ENCODE data around the gene CRACDL.

- TF ChIP-seq EZH2 (IDR thresholded peaks at IDR 0.05; ENCODE audit: low read length) (no peak), CTCF (optimal IDR thresholded peaks at IDR 0.05 in 1 of 3, IDR thresholded peaks at IDR 0.05 in 1 of 3, conservative IDR thresholded peaks at IDR 0.05 in 1 of 3; ENCODE audit: extremely low read depth in 1 of 3, insufficient read depth in 2 of 3, low read length in 3 of 3) (no peak)
Measured at GRCh38 chr2:98749066-98749450, 187.0 kb downstream of the CRACDL start.

Data from keratinocyte (primary cell).